HEK293 (cell line): ENCODE measurements around the gene NSMCE4A.
A peak's percentile ranks its signal among the peaks of the same experiment; 100 is the strongest.

Experiments
- CTCF ChIA-PET: fragments of 350-600 bp; formaldehyde crosslinking; extraction: SDS; loops from one replicate; lab custom pipeline; 2021; ENCODE audit warnings: antibody characterized with exemption; lab: Yijun Ruan, JAX
- POLR2A ChIA-PET: fragments of 300-600 bp; formaldehyde crosslinking; extraction: SDS; loops from one replicate; lab custom pipeline; 2020; ENCODE audit warnings: antibody characterized with exemption, inconsistent platforms; lab: Yijun Ruan, JAX
- H3K27ac ChIP-seq: fragments of 200-500 bp; sonication (Bioruptor generic); 2 replicates; pipeline ENCODE4 v1.5.1; 2014; ENCODE audit warnings: low read depth, low read length, control low read depth, inconsistent platforms; ENCODE audit errors: extremely low read depth
- H3K36me3 ChIP-seq, 2 experiments: fragments of 200-500 bp in 1 of 2; sonication (Bioruptor generic) in 1 of 2; 1 replicate in 1 of 2; 2 replicates in 1 of 2; pipeline ENCODE4 v1.5.1; 2014 to 2017; ENCODE audit warnings: inconsistent platforms in 2 of 2, low read length in 2 of 2; ENCODE audit not compliant: control insufficient read depth in 2 of 2, insufficient read depth in 1 of 2
- H3K4me1 ChIP-seq: fragments of 200-500 bp; sonication (Bioruptor generic); 2 replicates; pipeline ENCODE4 v1.5.1; 2014; ENCODE audit warnings: mild to moderate bottlenecking, low read length, inconsistent platforms; ENCODE audit not compliant: control insufficient read depth, insufficient read depth
- H3K4me3 ChIP-seq: 2 replicates; pipeline ENCODE4 v1.5.1; 2011; ENCODE audit warnings: low read depth, mild to moderate bottlenecking, control low read depth, low read length, moderate library complexity
- H3K9me3 ChIP-seq: fragments of 200-500 bp; sonication (Bioruptor generic); 2 replicates; pipeline ENCODE4 v1.5.1; 2014; ENCODE audit warnings: low read depth, low read length, inconsistent platforms; ENCODE audit not compliant: control insufficient read depth, insufficient read depth
- BCL11A ChIP-seq: fragments of 450-650 bp; formaldehyde crosslinking; IDR thresholded peaks from 2 replicates; pipeline ENCODE4 v1.5.1; 2016; ENCODE audit warnings: low read depth, missing biosample characterization, missing genetic modification characterization
- CTCF ChIP-seq: fragments of 450-650 bp; formaldehyde crosslinking; IDR thresholded peaks from 2 replicates; pipeline ENCODE4 v1.5.1; 2016; ENCODE audit warnings: missing biosample characterization, missing genetic modification characterization
- FEZF1 ChIP-seq: fragments of 450-650 bp; formaldehyde crosslinking; IDR thresholded peaks from 2 replicates; pipeline ENCODE4 v1.5.1; 2016; ENCODE audit warnings: missing biosample characterization, missing genetic modification characterization
- HIC1 ChIP-seq: fragments of 450-650 bp; formaldehyde crosslinking; IDR thresholded peaks from 2 replicates; pipeline ENCODE4 v1.5.1; 2016; ENCODE audit warnings: missing biosample characterization, missing genetic modification characterization
- HOXD13 ChIP-seq: sonication (generic); formaldehyde crosslinking; IDR thresholded peaks from 2 replicates; pipeline ENCODE4 v1.8.0; 2022; ENCODE audit warnings: missing genetic modification reagents, borderline replicate concordance
- KLF1 ChIP-seq: fragments of 450-650 bp; formaldehyde crosslinking; IDR thresholded peaks from 2 replicates; pipeline ENCODE4 v1.5.1; 2016; ENCODE audit warnings: missing biosample characterization, missing genetic modification characterization
- KLF16 ChIP-seq: fragments of 450-650 bp; formaldehyde crosslinking; IDR thresholded peaks from 2 replicates; pipeline ENCODE4 v1.5.1; 2017; ENCODE audit warnings: missing biosample characterization, missing genetic modification characterization
- KLF8 ChIP-seq: fragments of 450-650 bp; formaldehyde crosslinking; IDR thresholded peaks from 2 replicates; pipeline ENCODE4 v1.5.1; 2016; ENCODE audit warnings: missing biosample characterization, missing genetic modification characterization
- KLF9 ChIP-seq: fragments of 450-650 bp; formaldehyde crosslinking; IDR thresholded peaks from 2 replicates; pipeline ENCODE4 v1.5.1; 2016; ENCODE audit warnings: missing biosample characterization, missing genetic modification characterization, low read depth
- PATZ1 ChIP-seq: fragments of 450-650 bp; formaldehyde crosslinking; IDR thresholded peaks from 2 replicates; pipeline ENCODE4 v1.5.1; 2016; ENCODE audit warnings: missing biosample characterization, missing genetic modification characterization
- PRDM10 ChIP-seq: fragments of 450-650 bp; formaldehyde crosslinking; IDR thresholded peaks from 2 replicates; pipeline ENCODE4 v1.5.1; 2016; ENCODE audit warnings: missing biosample characterization, missing genetic modification characterization
- SETDB1 ChIP-seq: IDR thresholded peaks from one replicate; pipeline ENCODE4 v1.6.1; 2017; ENCODE audit warnings: mild to moderate bottlenecking, low read length, moderate library complexity, mixed read lengths; ENCODE audit not compliant: insufficient read length
- ZBTB20 ChIP-seq: fragments of 450-650 bp; formaldehyde crosslinking; IDR thresholded peaks from 2 replicates; pipeline ENCODE4 v1.5.1; 2016; ENCODE audit warnings: missing biosample characterization, missing genetic modification characterization
- ZBTB48 ChIP-seq: fragments of 450-650 bp; formaldehyde crosslinking; IDR thresholded peaks from 2 replicates; pipeline ENCODE4 v1.5.1; 2016; ENCODE audit warnings: missing biosample characterization, missing genetic modification characterization
- ZBTB8A ChIP-seq: fragments of 450-650 bp; formaldehyde crosslinking; IDR thresholded peaks from 2 replicates; pipeline ENCODE4 v1.5.1; 2016; ENCODE audit warnings: missing biosample characterization, missing genetic modification characterization
- ZFHX2 ChIP-seq: fragments of 450-650 bp; formaldehyde crosslinking; conservative IDR thresholded peaks from 2 replicates; pipeline ENCODE4 v1.5.1; 2016; ENCODE audit warnings: missing biosample characterization, missing genetic modification characterization
- ZFP69B ChIP-seq: fragments of 450-650 bp; formaldehyde crosslinking; IDR thresholded peaks from 2 replicates; pipeline ENCODE4 v1.5.1; 2016; ENCODE audit warnings: missing biosample characterization, missing genetic modification characterization
- ZNF26 ChIP-seq: fragments of 450-650 bp; formaldehyde crosslinking; IDR thresholded peaks from 2 replicates; pipeline ENCODE4 v1.5.1; 2016; ENCODE audit warnings: missing biosample characterization, missing genetic modification characterization
- ZNF398 ChIP-seq: fragments of 450-650 bp; formaldehyde crosslinking; IDR thresholded peaks from 2 replicates; pipeline ENCODE4 v1.5.1; 2017; ENCODE audit warnings: missing biosample characterization, missing genetic modification characterization
- ZNF423 ChIP-seq: fragments of 450-650 bp; formaldehyde crosslinking; IDR thresholded peaks from 2 replicates; pipeline ENCODE4 v1.5.1; 2016; ENCODE audit warnings: missing biosample characterization, missing genetic modification characterization
- ZNF768 ChIP-seq: fragments of 450-650 bp; formaldehyde crosslinking; IDR thresholded peaks from 2 replicates; pipeline ENCODE4 v1.5.1; 2018; ENCODE audit warnings: missing biosample characterization, mild to moderate bottlenecking, missing genetic modification characterization
- ZSCAN18 ChIP-seq: fragments of 450-650 bp; formaldehyde crosslinking; IDR thresholded peaks from 2 replicates; pipeline ENCODE4 v1.5.1; 2016; ENCODE audit warnings: missing biosample characterization, missing genetic modification characterization

The NSMCE4A gene

GRCh38 chr10:121927318-121927840, 47.6 kb downstream of the NSMCE4A start:
- CTCF ChIA-PET, result interaction anchor here (0.6 to 0.9 kb wide), 4 partner anchors 25 to 974 kb away, joined by 3 to 5 read pairs (median 4); no protein-coding TSS in a partner anchor
- POLR2A ChIA-PET, result interaction anchor here (0.5 to 1.6 kb wide), 5 partner anchors 9 to 238 kb away, joined by 3 to 8 read pairs (median 3); partner anchors contain the start of gene NSMCE4A
- Histone ChIP-seq H3K4me1 (peaks cover 8% of the 10 kb centered on the region; the same call in 1 of the 2 replicates), H3K4me3 (peak overlapping the region; percentile 82), H3K27ac (peak overlapping the region; percentile 96), H3K9me3 (no peaks in the 10 kb centered on the region), H3K36me3 (peaks cover 6 to 9% of the 10 kb centered on the region in 2 experiments)
- no peak for TF ChIP-seq ZNF768 (tag by site-specific recombination)
- TF ChIP-seq HOXD13 (CRISPR knock-in tag), result no peak; the same call in 1 of the 2 replicates
- peak; percentile 44; the same call in 1 of the 2 replicates for TF ChIP-seq HIC1
- 0 out of 2 replicates have a peak, but pooled peaks have one; percentile 24 for TF ChIP-seq ZNF423 (tag by site-specific recombination)
- TF ChIP-seq SETDB1, result no peak
- TF ChIP-seq KLF9, result peak; percentile 50; the same call in 1 of the 2 replicates
- TF ChIP-seq ZFP69B (tag by site-specific recombination), result no peak
- no peak for TF ChIP-seq FEZF1 (tag by site-specific recombination)
- TF ChIP-seq ZNF398 (tag by site-specific recombination), result peak; percentile 25; the same call in 1 of the 2 replicates
- no peak; the same call in 1 of the 2 replicates for TF ChIP-seq KLF16
- peak; percentile 55; the same call in 1 of the 2 replicates for TF ChIP-seq ZBTB48 (tag by site-specific recombination)
- TF ChIP-seq PATZ1, result peak; percentile 90
- peak; percentile 48 for TF ChIP-seq KLF8 (tag by site-specific recombination)
- TF ChIP-seq PRDM10 (tag by site-specific recombination), result peak; percentile 77
- TF ChIP-seq ZBTB20, result peak; percentile 95
- TF ChIP-seq CTCF (tag by site-specific recombination), result peak; percentile 34
- TF ChIP-seq ZBTB8A, result peak; percentile 90
- peak; percentile 66 for TF ChIP-seq ZFHX2 (tag by site-specific recombination)
- TF ChIP-seq ZNF26, result no peak
- TF ChIP-seq KLF1 (tag by site-specific recombination), result peak; percentile 43; the same call in 1 of the 2 replicates
- TF ChIP-seq ZSCAN18 (tag by site-specific recombination), result no peak
- peak; percentile 34; the same call in 1 of the 2 replicates for TF ChIP-seq BCL11A (tag by site-specific recombination)
